H1 (cell line): ENCODE data around the gene TBC1D25. TPM values are rescaled to one million over a fixed set of nuclear protein-coding genes. Genes with fewer than 3 reads are reported as not detected.

Experiments used
- CTCF ChIA-PET: fragments of 300-600 bp; sonication (Branson Sonifier 250); formaldehyde crosslinking; loops from one replicate; lab custom pipeline; 2021; ENCODE audit not compliant: partially characterized antibody; lab: Charles Lee
- POLR2A ChIA-PET: fragments of 300-600 bp; sonication (Branson Sonifier 250); formaldehyde crosslinking; loops from one replicate; lab custom pipeline; 2021; ENCODE audit warnings: inconsistent platforms; ENCODE audit not compliant: partially characterized antibody; lab: Charles Lee
- DNase-seq, 2 experiments: peaks; one replicate each; pipeline versions ENCODE4 v3.0.0 to v3.0.0-alpha.2; 2010 to 2022; ENCODE audit warnings: low spot score in 2 of 2, low read depth in 1 of 2, mixed read lengths in 1 of 2
- FAIRE-seq: peaks from 2 replicates; lab custom pipeline; 2011; peaks lifted over from hg19 to GRCh38; lab: Jason Lieb, UNC
- H2AFZ ChIP-seq: 2 replicates; pipeline ENCODE4 v1.8.1; 2012; ENCODE audit warnings: low read length, inconsistent platforms
- H2AK5ac ChIP-seq: 2 replicates; pipeline ENCODE4 v1.6.1; 2013; ENCODE audit warnings: low read depth, low read length
- H2BK120ac ChIP-seq: replicated peaks from 2 replicates; pipeline ENCODE3; 2013; ENCODE audit warnings: low read depth, low read length, inconsistent platforms
- H2BK12ac ChIP-seq: 2 replicates; pipeline ENCODE4 v1.6.1; 2013; ENCODE audit warnings: low read depth, low read length
- H2BK15ac ChIP-seq: 2 replicates; pipeline ENCODE4 v1.6.1; 2013; ENCODE audit warnings: low read length
- H2BK20ac ChIP-seq: 2 replicates; pipeline ENCODE4 v1.6.1; 2013; ENCODE audit warnings: low read length
- H2BK5ac ChIP-seq: 2 replicates; pipeline ENCODE4 v1.6.1; 2013; ENCODE audit warnings: low read depth, low read length
- H3K14ac ChIP-seq: 2 replicates; pipeline ENCODE4 v1.6.1; 2013; ENCODE audit warnings: inconsistent platforms; ENCODE audit not compliant: insufficient read length
- H3K18ac ChIP-seq: 2 replicates; pipeline ENCODE4 v1.6.1; 2013; ENCODE audit warnings: low read length; ENCODE audit errors: extremely low read depth
- H3K23ac ChIP-seq: 2 replicates; pipeline ENCODE4 v1.6.1; 2013; ENCODE audit warnings: inconsistent platforms; ENCODE audit not compliant: insufficient read length
- H3K23me2 ChIP-seq: 2 replicates; pipeline ENCODE4 v1.6.1; 2013; ENCODE audit warnings: low read depth, low read length
- H3K27ac ChIP-seq: 2 replicates; pipeline ENCODE4 v1.6.1; 2011; ENCODE audit warnings: low read depth, low read length, inconsistent platforms
- H3K27me3 ChIP-seq, 4 experiments: replicated peaks in 1 of 4; 1 replicate in 1 of 4; 2 replicates in 3 of 4; pipeline versions ENCODE4 v1.6.1 to v1.8.1; 2011 to 2013; ENCODE audit warnings: low read length in 3 of 4, mild to moderate bottlenecking in 3 of 4, inconsistent platforms in 2 of 4, mixed read lengths in 2 of 4, moderate library complexity in 1 of 4; ENCODE audit not compliant: control insufficient read depth in 3 of 4, insufficient read depth in 3 of 4; ENCODE audit errors: extremely low read depth in 1 of 4
- H3K36me3 ChIP-seq, 4 experiments: 2 replicates each; pipeline versions ENCODE4 v1.6.1 to v1.8.1; 2011 to 2013; ENCODE audit warnings: mild to moderate bottlenecking in 4 of 4, low read length in 3 of 4, moderate library complexity in 2 of 4, control low read depth in 1 of 4, inconsistent platforms in 1 of 4; ENCODE audit not compliant: insufficient read depth in 4 of 4, control insufficient read depth in 2 of 4
- H3K4ac ChIP-seq: replicated peaks from 2 replicates; pipeline ENCODE3; 2013; ENCODE audit warnings: low read length, low read depth, mixed read lengths, inconsistent platforms; ENCODE audit not compliant: insufficient read length
- H3K4me1 ChIP-seq, 4 experiments: replicated peaks in 1 of 4; 1 replicate in 1 of 4; 2 replicates in 3 of 4; pipeline versions ENCODE4 v1.6.1 to v1.8.1; 2011 to 2013; ENCODE audit warnings: low read length in 3 of 4, inconsistent platforms in 2 of 4, mixed read lengths in 1 of 4; ENCODE audit not compliant: insufficient read depth in 4 of 4, control insufficient read depth in 3 of 4
- H3K4me2 ChIP-seq, 2 experiments: 2 replicates each; pipeline versions ENCODE4 v1.6.1 to v1.8.1; 2011 to 2013; ENCODE audit warnings: low read depth in 2 of 2, low read length in 2 of 2, control low read depth in 1 of 2, inconsistent platforms in 1 of 2, mild to moderate bottlenecking in 1 of 2; ENCODE audit not compliant: insufficient read depth in 1 of 2
- H3K4me3 ChIP-seq, 4 experiments: fragments of 200-600, 300-600 bp in 1 of 4; sonication (generic), shearing (Covaris generic), sonication (Bioruptor Twin) in 1 of 4; 2 replicates each; pipeline versions ENCODE4 v1.5.1 to v1.8.1; 2011 to 2016; ENCODE audit warnings: low read length in 4 of 4, low read depth in 3 of 4, control low read depth in 2 of 4, inconsistent platforms in 2 of 4, mild to moderate bottlenecking in 2 of 4, mixed read lengths in 1 of 4, moderate library complexity in 1 of 4; ENCODE audit not compliant: insufficient read depth in 2 of 4; ENCODE audit errors: extremely low read depth in 1 of 4
- H3K56ac ChIP-seq: replicated peaks from 2 replicates; pipeline ENCODE3; 2013; ENCODE audit warnings: low read depth, mild to moderate bottlenecking, mixed read lengths, low read length, inconsistent platforms; ENCODE audit not compliant: insufficient read length
- H3K79me1 ChIP-seq: 2 replicates; pipeline ENCODE4 v1.6.1; 2013; ENCODE audit warnings: low read depth, low read length, control low read depth
- H3K79me2 ChIP-seq, 2 experiments: 2 replicates each; pipeline versions ENCODE4 v1.6.1 to v1.8.1; 2012 to 2013; ENCODE audit warnings: low read length in 2 of 2, mild to moderate bottlenecking in 2 of 2, inconsistent platforms in 1 of 2; ENCODE audit not compliant: insufficient read depth in 2 of 2, control insufficient read depth in 1 of 2
- H3K9ac ChIP-seq, 4 experiments: replicated peaks in 1 of 4; 1 replicate in 1 of 4; 2 replicates in 3 of 4; pipeline versions ENCODE4 v1.6.1 to v1.8.1; 2011 to 2013; ENCODE audit warnings: low read depth in 3 of 4, low read length in 3 of 4, control low read depth in 2 of 4, mild to moderate bottlenecking in 2 of 4, moderate library complexity in 2 of 4, inconsistent platforms in 1 of 4; ENCODE audit errors: extremely low read depth in 1 of 4
- H3K9me3 ChIP-seq, 2 experiments: 2 replicates each; pipeline versions ENCODE4 v1.6.1 to v1.8.1; 2012 to 2013; ENCODE audit warnings: mild to moderate bottlenecking in 2 of 2, moderate library complexity in 2 of 2, control low read depth in 1 of 2, inconsistent platforms in 1 of 2, low read depth in 1 of 2, low read length in 1 of 2, mixed read lengths in 1 of 2; ENCODE audit not compliant: insufficient read depth in 2 of 2
- H4K20me1 ChIP-seq, 2 experiments: replicated peaks in 1 of 2; 2 replicates each; pipeline versions ENCODE3 to v1.8.1; 2011 to 2013; ENCODE audit warnings: inconsistent platforms in 2 of 2, low read length in 2 of 2, mild to moderate bottlenecking in 1 of 2; ENCODE audit not compliant: insufficient read depth in 2 of 2, control insufficient read depth in 1 of 2
- H4K5ac ChIP-seq: 2 replicates; pipeline ENCODE4 v1.6.1; 2013; ENCODE audit warnings: low read length, low read depth, mixed read lengths, inconsistent platforms; ENCODE audit not compliant: insufficient read length
- H4K8ac ChIP-seq: 2 replicates; pipeline ENCODE4 v1.8.0; 2013; ENCODE audit warnings: mild to moderate bottlenecking, moderate library complexity, low read length, inconsistent platforms; ENCODE audit not compliant: insufficient read depth; ENCODE audit errors: extremely low read depth
- H4K91ac ChIP-seq: replicated peaks from 2 replicates; pipeline ENCODE3; 2013; ENCODE audit warnings: low read length, mixed read lengths, inconsistent platforms; ENCODE audit not compliant: insufficient read length
- BACH1 ChIP-seq: IDR thresholded peaks from 2 replicates; pipeline ENCODE4 v1.6.1; 2012; ENCODE audit warnings: low read length, improper control_type of control experiment
- GTF2F1 ChIP-seq: IDR thresholded peaks from 2 replicates; pipeline ENCODE4 v1.6.1; 2012; ENCODE audit warnings: low read depth, low read length, improper control_type of control experiment, borderline replicate concordance
- KDM4A ChIP-seq: IDR thresholded peaks from one replicate; pipeline ENCODE4 v1.7.1; 2012; ENCODE audit warnings: low read depth, mild to moderate bottlenecking, moderate library complexity, low read length, inconsistent platforms; ENCODE audit not compliant: severe bottlenecking
- SAP30 ChIP-seq: fragments of 300-600 bp; sonication (generic); IDR thresholded peaks from 2 replicates; pipeline ENCODE4 v1.7.1; 2012; ENCODE audit warnings: low read length, moderate library complexity, mild to moderate bottlenecking, inconsistent platforms; ENCODE audit not compliant: insufficient read depth, insufficient replicate concordance
- WGBS, 2 experiments: shearing (Covaris generic) in 1 of 2; methylation state at CpG; one replicate each; pipeline versions ENCODE4 v1.1.6 to v1.1.7; 2013 to 2015; ENCODE audit warnings: low lambda C conversion rate in 2 of 2, mixed read lengths in 2 of 2, inconsistent platforms in 1 of 2, low coverage in 1 of 2, missing lambda C conversion rate in 1 of 2; ENCODE audit not compliant: insufficient replicate concordance in 2 of 2, insufficient coverage in 1 of 2, insufficient read length in 1 of 2; ENCODE audit errors: extremely low coverage in 1 of 2, missing lambda C conversion rate in 1 of 2; 5-methylcytosine and 5-hydroxymethylcytosine counted together
- polyA plus RNA-seq, 7 experiments: library from polyadenylated mRNA; depleted of rRNA in 3 of 7; stranded (reverse) in 5 of 7; unstranded in 2 of 7; fragments of >200 nt in 5 of 7; fragments of 200-250 nt in 2 of 7; gene quantifications; 1 replicate in 5 of 7; 2 replicates in 1 of 7; 4 replicates in 1 of 7; pipeline versions ENCODE4 v1.2.1 to v1.2.3, GENCODE V29; 2011 to 2013; ENCODE audit warnings: missing spikeins in 2 of 7, mixed read lengths in 2 of 7
- total RNA-seq: library from RNA; stranded (reverse); fragmentation: NEBNext Ultra II Directional; extraction: Animal tissue kit (Norgen Biotek cat#: 25700); gene quantifications from 2 replicates; pipeline ENCODE4 v1.2.1, GENCODE V29; 2021
- TF ChIP-seq, protein P1 (sequence below): IDR thresholded peaks from 2 replicates; pipeline ENCODE4 v1.6.1; 2011; ENCODE audit warnings: low read length, improper control_type of control experiment

The TBC1D25 gene
- total and polyA plus RNA-seq, 2 of the 8 experiments (the other 6 are each of a cell fraction or from before 2014, with no cell fraction given): 6.5 to 6.8 TPM

DNA sequence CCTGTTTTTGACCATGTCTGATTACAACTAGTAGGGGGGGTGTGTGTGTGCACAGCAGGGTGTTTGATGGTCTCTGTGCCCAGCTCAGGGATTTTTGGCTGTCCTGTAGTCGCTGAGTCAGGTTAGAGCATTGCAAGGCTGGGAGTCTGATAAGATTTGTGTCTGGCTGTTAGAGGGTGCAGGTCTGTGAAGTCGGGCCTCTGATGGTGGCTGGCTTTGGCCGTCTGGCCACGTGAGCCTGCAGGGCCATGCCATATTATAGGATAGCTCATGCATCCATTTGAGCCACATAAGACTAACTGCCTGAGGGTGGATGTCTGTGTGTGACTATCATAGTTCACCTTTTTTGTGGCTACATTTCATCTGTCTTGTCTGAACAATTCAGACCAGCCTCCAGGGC lies 25.8 kb upstream of the TBC1D25 start:
- no peak overlapping the region for H3K4me2 ChIP-seq
- no peak overlapping the region for H2BK12ac ChIP-seq
- 97% methylated on average over 4 of the region's 4 CpGs; no CpG with 5 or more reads in 1 of the 2 experiments for WGBS, 2 experiments
- no peak overlapping the region for H4K5ac ChIP-seq
- no peaks in the 10 kb centered on the region for H3K9me3 ChIP-seq
- no peak overlapping the region for H2BK20ac ChIP-seq
- H3K23me2 ChIP-seq: no peaks in the 10 kb centered on the region; the same call in 1 of the 2 replicates
- H3K14ac ChIP-seq: no peak overlapping the region
- CTCF ChIA-PET: no interaction called here
- H2AFZ ChIP-seq: no peak overlapping the region
- POLR2A ChIA-PET: no interaction called here
- H3K4me3 ChIP-seq: no peak overlapping the region
- H3K27me3 ChIP-seq: no peaks in the 10 kb centered on the region; a peak in 2 of 7 replicates
- H2BK5ac ChIP-seq: no peak overlapping the region
- H4K8ac ChIP-seq: no peak overlapping the region
- peaks cover 0 to 2% (median 0%) of the 10 kb centered on the region in 4 experiments; a peak in 3 of 8 replicates for H3K36me3 ChIP-seq
- no peak overlapping the region for H4K91ac ChIP-seq
- no peak overlapping the region for H3K27ac ChIP-seq
- no peaks in the 10 kb centered on the region for H3K79me1 ChIP-seq
- no peak overlapping the region for H2AK5ac ChIP-seq
- no peak overlapping the region for H3K23ac ChIP-seq
- H3K4ac ChIP-seq: no peak overlapping the region
- no peak overlapping the region for H3K18ac ChIP-seq
- no peaks in the 10 kb centered on the region for H3K79me2 ChIP-seq
- H3K9ac ChIP-seq: no peak overlapping the region
- DNase-seq (no peak), FAIRE-seq (no peak)
- peaks cover 0 to 5% (median 2%) of the 10 kb centered on the region in 4 experiments; a peak in 4 of 7 replicates for H3K4me1 ChIP-seq
- no peak overlapping the region for H2BK15ac ChIP-seq
- H4K20me1 ChIP-seq: no peaks in the 10 kb centered on the region
- H3K56ac ChIP-seq: no peak overlapping the region
- H2BK120ac ChIP-seq: no peak overlapping the region
- TF ChIP-seq SAP30 (no peak), KDM4A (no peak), BACH1 (no peak), GTF2F1 (no peak)
- TF ChIP-seq, protein P1, sequence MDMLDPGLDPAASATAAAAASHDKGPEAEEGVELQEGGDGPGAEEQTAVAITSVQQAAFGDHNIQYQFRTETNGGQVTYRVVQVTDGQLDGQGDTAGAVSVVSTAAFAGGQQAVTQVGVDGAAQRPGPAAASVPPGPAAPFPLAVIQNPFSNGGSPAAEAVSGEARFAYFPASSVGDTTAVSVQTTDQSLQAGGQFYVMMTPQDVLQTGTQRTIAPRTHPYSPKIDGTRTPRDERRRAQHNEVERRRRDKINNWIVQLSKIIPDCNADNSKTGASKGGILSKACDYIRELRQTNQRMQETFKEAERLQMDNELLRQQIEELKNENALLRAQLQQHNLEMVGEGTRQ: no peak
